PC-9 (cell line): Measurements from ENCODE around the gene CLMN. TPM values are rescaled to one million over a fixed set of nuclear protein-coding genes. Genes with fewer than 3 reads are reported as not detected.

ENCODE experiments used
- BruUV-seq: library from RNA; stranded (reverse); fragments of 400-500 nt; replicated peaks from 2 replicates; lab custom pipeline; 2021; lab: Mats Ljungman, UMichigan
- CTCF ChIA-PET: fragments of 300-600 bp; sonication (Branson Sonifier 250); formaldehyde crosslinking; loops from one replicate; lab custom pipeline; 2022; ENCODE audit warnings: antibody characterized with exemption; lab: Charles Lee
- POLR2A ChIA-PET: fragments of 300-600 bp; sonication (Branson Sonifier 250); formaldehyde crosslinking; loops from one replicate; lab custom pipeline; 2022; ENCODE audit warnings: antibody characterized with exemption; ENCODE audit not compliant: unreplicated experiment; lab: Charles Lee
- DNase-seq, 2 experiments: peaks; one replicate each; pipeline versions ENCODE4 v3.0.0 to v3.0.0-alpha.2; 2015 to 2022; ENCODE audit warnings: mixed read lengths in 1 of 2
- H2AFZ ChIP-seq: fragments of 200-600 bp; sonication (generic); 2 replicates; pipeline ENCODE4 v1.8.1; 2017; ENCODE audit warnings: antibody characterized with exemption
- H3F3A ChIP-seq: fragments of 200-600 bp; sonication (generic); 2 replicates; pipeline ENCODE4 v1.8.1; 2017; ENCODE audit warnings: antibody characterized with exemption, mild to moderate bottlenecking, low read depth; ENCODE audit not compliant: insufficient read depth
- H3K27ac ChIP-seq: fragments of 200-600 bp; sonication (generic); 2 replicates; pipeline ENCODE4 v1.6.1; 2016; ENCODE audit warnings: mixed run types
- H3K27me3 ChIP-seq: fragments of 200-600 bp; sonication (generic); 2 replicates; pipeline ENCODE4 v1.6.1; 2016; ENCODE audit warnings: low read depth, mixed run types; ENCODE audit not compliant: insufficient read depth
- H3K36me3 ChIP-seq: fragments of 200-600 bp; sonication (generic); 2 replicates; pipeline ENCODE4 v1.6.1; 2016; ENCODE audit warnings: low read depth, mixed run types
- H3K4me1 ChIP-seq: fragments of 200-600 bp; sonication (generic); replicated peaks from 2 replicates; pipeline ENCODE4 v1.6.1; 2016; ENCODE audit warnings: mixed run types; ENCODE audit not compliant: insufficient read depth
- H3K4me2 ChIP-seq: fragments of 200-600 bp; sonication (generic); 2 replicates; pipeline ENCODE4 v1.6.1; 2017; ENCODE audit warnings: mixed run types
- H3K4me3 ChIP-seq: fragments of 200-600 bp; sonication (generic); 2 replicates; pipeline ENCODE4 v1.6.1; 2016; ENCODE audit warnings: mixed run types
- H3K79me2 ChIP-seq: fragments of 200-600 bp; sonication (generic); 2 replicates; pipeline ENCODE4 v1.6.1; 2017; ENCODE audit warnings: low read depth, mixed run types
- H3K9me2 ChIP-seq: fragments of 200-600 bp; sonication (generic); 2 replicates; pipeline ENCODE4 v1.8.1; 2017; ENCODE audit warnings: mild to moderate bottlenecking; ENCODE audit not compliant: insufficient read depth
- H3K9me3 ChIP-seq: fragments of 200-600 bp; sonication (generic); 2 replicates; pipeline ENCODE4 v1.8.1; 2016; ENCODE audit warnings: low read depth; ENCODE audit not compliant: insufficient read depth
- H4K20me1 ChIP-seq: fragments of 200-600 bp; sonication (generic); 2 replicates; pipeline ENCODE4 v1.8.1; 2017; ENCODE audit not compliant: insufficient read depth
- EZH2 ChIP-seq: fragments of 200-600 bp; sonication (generic); IDR thresholded peaks from 2 replicates; pipeline ENCODE4 v1.8.0; 2017; ENCODE audit warnings: antibody characterized with exemption, low read depth
- intact Hi-C: fragments of 100-400 bp; cut with micrococcal nuclease; formaldehyde crosslinking; loops from one replicate; pipeline ENCODE4 v1.10.0; 2022; ENCODE audit not compliant: unreplicated experiment
- total RNA-seq: library from RNA; stranded (reverse); gene quantifications from 2 replicates; pipeline ENCODE4 v1.2.3, GENCODE V29; 2021
- TF ChIP-seq, protein P1 (sequence below): fragments of 200-600 bp; sonication (generic); conservative IDR thresholded peaks from 2 replicates; pipeline ENCODE4 v1.6.1; 2017; ENCODE audit warnings: mixed run types, antibody characterized with exemption, mild to moderate bottlenecking, moderate library complexity

Gene CLMN
- total RNA-seq, 1 experiment from 2014 or later = 15.8 TPM

- no peak for DNase-seq
- H3K4me2 ChIP-seq = peak overlapping the region; percentile 62
- no peak overlapping the region for H2AFZ ChIP-seq
- no peaks in the 10 kb centered on the region for H3K9me2 ChIP-seq
- ChIA-PET CTCF (interaction anchor here (0.6 kb wide), 1 partner anchor 23 kb away, joined by 3 read pairs; no protein-coding TSS in a partner anchor), POLR2A (no interaction called here)
- H3K9me3 ChIP-seq = no peaks in the 10 kb centered on the region; the same call in 1 of the 2 replicates
- no peak overlapping the region for H3K4me3 ChIP-seq
- TF ChIP-seq, protein P1, sequence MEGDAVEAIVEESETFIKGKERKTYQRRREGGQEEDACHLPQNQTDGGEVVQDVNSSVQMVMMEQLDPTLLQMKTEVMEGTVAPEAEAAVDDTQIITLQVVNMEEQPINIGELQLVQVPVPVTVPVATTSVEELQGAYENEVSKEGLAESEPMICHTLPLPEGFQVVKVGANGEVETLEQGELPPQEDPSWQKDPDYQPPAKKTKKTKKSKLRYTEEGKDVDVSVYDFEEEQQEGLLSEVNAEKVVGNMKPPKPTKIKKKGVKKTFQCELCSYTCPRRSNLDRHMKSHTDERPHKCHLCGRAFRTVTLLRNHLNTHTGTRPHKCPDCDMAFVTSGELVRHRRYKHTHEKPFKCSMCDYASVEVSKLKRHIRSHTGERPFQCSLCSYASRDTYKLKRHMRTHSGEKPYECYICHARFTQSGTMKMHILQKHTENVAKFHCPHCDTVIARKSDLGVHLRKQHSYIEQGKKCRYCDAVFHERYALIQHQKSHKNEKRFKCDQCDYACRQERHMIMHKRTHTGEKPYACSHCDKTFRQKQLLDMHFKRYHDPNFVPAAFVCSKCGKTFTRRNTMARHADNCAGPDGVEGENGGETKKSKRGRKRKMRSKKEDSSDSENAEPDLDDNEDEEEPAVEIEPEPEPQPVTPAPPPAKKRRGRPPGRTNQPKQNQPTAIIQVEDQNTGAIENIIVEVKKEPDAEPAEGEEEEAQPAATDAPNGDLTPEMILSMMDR = no peak
- no peak for TF ChIP-seq EZH2
- H3K4me1 ChIP-seq = peaks cover 25% of the 10 kb centered on the region
- H3K27me3 ChIP-seq = no peaks in the 10 kb centered on the region
- H3K79me2 ChIP-seq = peaks cover 24% of the 10 kb centered on the region
- no TSS peak for BruUV-seq
- no peaks in the 10 kb centered on the region for H3K36me3 ChIP-seq
- H4K20me1 ChIP-seq = no peaks in the 10 kb centered on the region
- peaks cover 20% of the 10 kb centered on the region for H3F3A ChIP-seq
- H3K27ac ChIP-seq = peak overlapping the region; percentile 98
- intact Hi-C loops = loop anchor here (2.0 kb wide), 1 partner anchor 68 kb away; no protein-coding TSS in a partner anchor
These were observed 55.3 kb downstream of the CLMN start for GRCh38 chr14:95264271-95264973.

- peaks cover 25% of the 10 kb centered on the region for H3K4me1 ChIP-seq
- CTCF ChIA-PET = interaction anchor here (0.6 kb wide), 1 partner anchor 22 kb away, joined by 3 read pairs; no protein-coding TSS in a partner anchor
- intact Hi-C loops = loop anchor here (2.0 kb wide), 1 partner anchor 67 kb away; no protein-coding TSS in a partner anchor
These were observed 56.0 kb downstream of the CLMN start for GRCh38 chr14:95263527-95264231.

GRCh38 chr14:95262511-95262891 lies 57.2 kb downstream of the CLMN start:
- H3K9me3 ChIP-seq = no peaks in the 10 kb centered on the region; the same call in 1 of the 2 replicates
- DNase-seq = no peak
- intact Hi-C loops = no loop called here
- H2AFZ ChIP-seq = no peak overlapping the region
- POLR2A ChIA-PET = no interaction called here
- no peaks in the 10 kb centered on the region for H3K27me3 ChIP-seq
- no TSS peak for BruUV-seq
- CTCF ChIA-PET = no interaction called here
- no peaks in the 10 kb centered on the region for H3K9me2 ChIP-seq
- H3K27ac ChIP-seq = no peak overlapping the region
- peaks cover 20% of the 10 kb centered on the region for H3F3A ChIP-seq
- H3K36me3 ChIP-seq = no peaks in the 10 kb centered on the region
- H4K20me1 ChIP-seq = no peaks in the 10 kb centered on the region
- H3K4me3 ChIP-seq = no peak overlapping the region
- TF ChIP-seq EZH2 = no peak
- TF ChIP-seq, protein P1 = no peak
- H3K4me2 ChIP-seq = no peak overlapping the region
- peaks cover 25% of the 10 kb centered on the region for H3K4me1 ChIP-seq
- peaks cover 22% of the 10 kb centered on the region for H3K79me2 ChIP-seq

More at GRCh38 chr14:95263527-95264231, 56.0 kb downstream of the CLMN start:
- Histone ChIP-seq H3K9me2 (no peaks in the 10 kb centered on the region), H3K79me2 (peaks cover 24% of the 10 kb centered on the region), H2AFZ (no peak overlapping the region), H3F3A (peaks cover 20% of the 10 kb centered on the region), H3K4me2 (no peak overlapping the region), H3K36me3 (no peaks in the 10 kb centered on the region), H3K27ac (peak overlapping the region; percentile 98; the same call in 1 of the 2 replicates), H3K27me3 (no peaks in the 10 kb centered on the region), H3K4me3 (no peak overlapping the region), H3K9me3 (no peaks in the 10 kb centered on the region; the same call in 1 of the 2 replicates), H4K20me1 (no peaks in the 10 kb centered on the region)
- BruUV-seq = no TSS peak
- POLR2A ChIA-PET = no interaction called here
- TF ChIP-seq, protein P1 = no peak
- TF ChIP-seq EZH2 = no peak
- no peak for DNase-seq
